Stimulated activated CD8-positive, alpha-beta memory T cell treated with anti-CD3 and anti-CD28 coated beads, Interleukin-2, amount 100 ng/mL, for 1 hour (primary cell): Measurements from ENCODE around the gene RMI1.
"Not testable (repeated sequence)": the region's sequence is repeated elsewhere in the genome, so short reads cannot be mapped to it uniquely, and the experiment has no call there.

Experiments used
- DNase-seq, 2 donors: peaks; one replicate each; pipeline ENCODE4 v3.0.0-alpha.2; 2020; ENCODE audit warnings: low read depth in 2 of 2

RMI1 gene

DNA sequence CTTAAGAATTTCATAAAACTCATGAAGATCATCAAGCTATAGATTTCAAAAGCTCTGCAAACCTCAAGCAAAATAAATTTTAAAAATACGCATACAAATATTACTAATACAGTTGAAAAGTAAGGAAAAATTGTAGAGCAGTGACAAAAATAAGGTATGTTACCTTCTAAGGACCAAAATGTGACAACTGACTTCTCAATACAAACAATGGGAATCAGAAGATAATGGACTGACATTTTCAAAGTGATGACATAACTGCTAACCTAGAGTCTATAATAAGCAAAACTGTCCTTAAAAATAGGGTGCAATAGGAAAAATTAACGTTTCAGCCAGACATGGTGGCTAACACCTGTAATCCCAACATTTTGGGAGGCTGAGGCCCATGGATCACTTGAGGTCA lies 27.1 kb downstream of the RMI1 start:
- no peak for DNase-seq

DNA sequence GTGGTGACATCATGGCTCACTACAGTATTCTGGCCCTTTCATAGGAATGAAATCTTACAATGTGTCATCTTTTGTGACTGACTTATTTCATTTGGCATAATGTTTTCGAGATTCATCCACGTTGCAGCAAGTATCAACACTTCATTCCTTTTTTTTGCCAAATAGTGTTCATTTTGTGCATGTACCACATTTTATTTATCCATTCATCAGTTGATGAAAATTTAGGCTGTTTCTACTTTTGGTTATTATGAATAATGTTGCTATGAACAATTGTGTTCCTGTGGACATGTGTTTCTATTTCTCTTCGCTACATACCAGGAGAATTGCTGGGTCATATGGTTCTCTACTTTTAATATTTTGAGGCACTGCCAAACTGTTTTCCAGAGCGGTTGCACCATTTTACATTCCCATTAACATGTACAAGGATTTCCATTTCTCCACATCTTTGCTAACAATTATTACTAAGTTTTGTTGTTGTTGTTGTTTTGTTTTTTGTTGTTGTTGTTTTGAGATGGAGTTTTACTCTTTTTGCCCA lies 43.5 kb downstream of the RMI1 start:
- no peak for DNase-seq

DNA sequence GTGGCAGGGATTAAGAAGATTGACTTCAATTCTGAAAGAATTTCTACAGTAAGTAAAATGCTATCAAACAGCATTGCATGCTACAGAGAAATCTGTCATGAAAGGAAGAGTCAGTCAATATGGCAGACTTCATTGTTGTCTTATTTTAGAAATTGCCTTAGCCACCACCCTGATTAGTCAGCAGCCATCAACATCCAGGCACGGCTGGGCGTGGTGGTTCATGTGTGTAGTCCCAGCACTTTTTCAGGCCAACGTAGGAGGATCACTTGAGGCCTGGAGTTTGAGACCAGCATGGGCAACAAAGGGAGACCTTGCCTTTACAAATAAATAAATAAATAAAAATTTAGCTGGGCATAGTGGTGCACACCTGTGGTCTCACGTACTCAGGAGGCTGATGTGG lies 46.6 kb downstream of the RMI1 start:
- no peak for DNase-seq

DNA sequence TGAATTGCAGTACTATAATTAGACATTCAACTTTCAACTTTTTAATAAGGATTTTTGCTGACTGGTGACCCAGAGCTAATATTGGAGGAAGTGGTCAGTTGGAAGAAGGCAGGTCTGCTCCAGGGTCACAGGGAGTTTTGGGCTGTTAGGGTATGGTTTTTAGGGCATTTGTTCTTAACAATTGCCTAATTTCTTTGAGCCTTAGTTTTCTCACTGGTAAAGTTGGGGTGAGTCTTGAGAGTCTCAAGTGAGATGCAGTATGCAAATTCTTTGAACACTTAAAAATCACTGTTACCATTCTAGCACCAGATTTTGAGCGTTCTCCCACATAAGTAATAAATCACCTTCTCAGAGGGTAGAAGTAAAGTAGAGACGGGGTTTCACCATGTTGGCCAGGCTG lies 50.9 kb downstream of the RMI1 start:
- DNase-seq = no peak

DNA sequence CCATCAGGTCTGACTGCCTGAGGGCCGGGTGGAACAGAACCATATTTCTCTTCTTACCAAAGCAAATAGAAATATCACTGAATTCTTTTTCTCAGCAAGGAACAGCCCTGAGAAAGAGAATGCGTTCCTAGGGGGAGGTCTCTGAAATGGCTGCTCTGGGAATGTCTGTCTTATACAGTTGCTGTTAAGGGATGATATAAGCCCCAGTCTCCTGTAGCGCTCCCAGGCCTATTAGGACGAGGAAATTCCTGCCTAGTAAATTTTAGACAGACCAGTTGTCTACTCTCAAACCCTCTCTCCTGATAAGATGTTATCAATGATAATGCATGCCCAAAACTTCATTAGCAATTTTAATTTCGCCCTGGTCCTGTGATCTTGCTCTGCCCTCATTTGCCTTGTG lies 61.3 kb downstream of the RMI1 start:
- DNase-seq = not testable (repeated sequence)

DNA sequence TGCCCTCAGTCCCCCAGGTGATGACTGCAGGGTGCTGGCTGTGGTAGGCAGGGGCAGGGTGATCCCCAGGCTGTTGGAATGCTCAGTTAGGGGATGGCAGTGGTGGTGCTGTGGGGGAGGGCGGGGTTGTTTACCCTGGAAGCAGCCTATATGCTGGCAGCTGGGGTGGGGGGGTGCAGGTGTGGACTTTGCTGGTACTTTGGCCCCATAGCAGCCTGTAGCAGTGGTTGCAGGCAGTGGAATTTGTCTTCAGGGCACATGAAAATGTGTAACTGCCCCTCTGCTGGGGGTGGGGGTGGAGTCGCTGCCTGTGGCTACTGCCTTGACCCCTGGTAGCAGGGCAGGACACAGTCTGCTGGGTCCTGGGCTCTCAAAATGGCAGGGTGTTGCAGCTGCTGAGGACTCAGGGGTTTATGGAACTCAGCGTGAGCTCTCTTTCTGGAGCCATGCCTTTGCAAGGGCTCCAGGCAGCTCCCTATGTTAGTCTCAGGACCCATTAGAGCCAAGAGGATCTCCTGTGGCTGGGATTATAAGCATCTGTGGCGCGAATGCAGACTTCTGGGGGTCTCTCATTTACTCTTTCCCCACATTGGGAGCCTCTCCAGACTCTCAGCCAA lies 65.0 kb downstream of the RMI1 start:
- DNase-seq = no peak
